A673 (cell line): ENCODE results near the gene THNSL1.

ENCODE experiments used
- CTCF ChIP-seq: fragments of 300-800, 200-600 bp; sonication (generic); conservative IDR thresholded peaks from 2 replicates; pipeline ENCODE4 v1.5.1; 2017; ENCODE audit warnings: low read depth, mild to moderate bottlenecking, antibody characterized with exemption, low read length, moderate library complexity, mixed read lengths
- EZH2 ChIP-seq: fragments of 200-600 bp; sonication (generic); IDR thresholded peaks from 2 replicates; pipeline ENCODE4 v1.6.1; 2017; ENCODE audit warnings: borderline replicate concordance, low read depth, mild to moderate bottlenecking, mixed read lengths, antibody characterized with exemption, low read length; ENCODE audit not compliant: poor library complexity, severe bottlenecking

GRCh38 chr10:25039531-25039930, 23.1 kb downstream of the THNSL1 start:
- TF ChIP-seq CTCF (no peak), EZH2 (no peak)
